Neutrophil (primary cell): ENCODE measurements around the gene ACSL5.

Experiments
- H3K27ac ChIP-seq: fragments of 200-600 bp; sonication (generic); 2 replicates; pipeline ENCODE4 v1.5.1; 2016; ENCODE audit warnings: mild to moderate bottlenecking, moderate library complexity
- H3K27me3 ChIP-seq: fragments of 200-600 bp; sonication (generic); 2 replicates; pipeline ENCODE4 v1.6.0; 2016; ENCODE audit warnings: mild to moderate bottlenecking
- H3K36me3 ChIP-seq: fragments of 200-600 bp; sonication (generic); 2 replicates; pipeline ENCODE4 v1.5.1; 2017
- H3K4me1 ChIP-seq, 2 experiments: fragments of 200-600 bp in 1 of 2; sonication (generic) in 1 of 2; 1 replicate in 1 of 2; 2 replicates in 1 of 2; pipeline versions ENCODE4 v1.5.1 to v1.6.1; 2013 to 2016; ENCODE audit warnings: low read depth in 1 of 2, low read length in 1 of 2, mild to moderate bottlenecking in 1 of 2, moderate library complexity in 1 of 2; ENCODE audit not compliant: control insufficient read depth in 1 of 2, insufficient read depth in 1 of 2
- H3K4me3 ChIP-seq, 2 experiments: fragments of 200-600 bp in 1 of 2; sonication (generic) in 1 of 2; 1 replicate in 1 of 2; 2 replicates in 1 of 2; pipeline ENCODE4 v1.5.1; 2013 to 2016; ENCODE audit warnings: low read depth in 1 of 2, low read length in 1 of 2, mild to moderate bottlenecking in 1 of 2, moderate library complexity in 1 of 2
- H3K9me3 ChIP-seq: fragments of 200-600 bp; sonication (generic); 2 replicates; pipeline ENCODE4 v1.5.1; 2016
- CTCF ChIP-seq: fragments of 200-600 bp; sonication (generic); IDR thresholded peaks from 2 replicates; pipeline ENCODE4 v1.5.1; 2016; ENCODE audit warnings: antibody characterized with exemption

Gene ACSL5

GRCh38 chr10:112351146-112351545 is 22.8 kb upstream of the ACSL5 start:
- Histone ChIP-seq H3K27me3 (no peaks in the 10 kb centered on the region), H3K4me3 (no peak overlapping the region), H3K4me1 (no peaks in the 10 kb centered on the region), H3K36me3 (no peaks in the 10 kb centered on the region), H3K27ac (no peak overlapping the region), H3K9me3 (no peaks in the 10 kb centered on the region)
- no peak for TF ChIP-seq CTCF

GRCh38 chr10:112352044-112352443 is 21.9 kb upstream of the ACSL5 start:
- no peaks in the 10 kb centered on the region for H3K9me3 ChIP-seq
- H3K36me3 ChIP-seq = no peaks in the 10 kb centered on the region
- no peak overlapping the region for H3K27ac ChIP-seq
- no peak for TF ChIP-seq CTCF
- H3K4me3 ChIP-seq = no peak overlapping the region
- H3K4me1 ChIP-seq = no peaks in the 10 kb centered on the region
- no peaks in the 10 kb centered on the region for H3K27me3 ChIP-seq

GRCh38 chr10:112353046-112353445 is 20.9 kb upstream of the ACSL5 start:
- Histone ChIP-seq H3K36me3 (no peaks in the 10 kb centered on the region), H3K4me3 (no peak overlapping the region), H3K27me3 (no peaks in the 10 kb centered on the region), H3K9me3 (no peaks in the 10 kb centered on the region), H3K4me1 (no peaks in the 10 kb centered on the region), H3K27ac (no peak overlapping the region)
- no peak for TF ChIP-seq CTCF

- TF ChIP-seq CTCF = no peak
- Histone ChIP-seq H3K27ac (no peak overlapping the region), H3K4me3 (no peak overlapping the region), H3K4me1 (no peaks in the 10 kb centered on the region), H3K27me3 (no peaks in the 10 kb centered on the region), H3K9me3 (no peaks in the 10 kb centered on the region), H3K36me3 (no peaks in the 10 kb centered on the region)
These were observed 17.2 kb upstream of the ACSL5 start for GRCh38 chr10:112356686-112357085.

GRCh38 chr10:112359606-112360307 is 14.2 kb upstream of the ACSL5 start:
- no peak for TF ChIP-seq CTCF
- H3K36me3 ChIP-seq = no peaks in the 10 kb centered on the region

More at GRCh38 chr10:112359606-112360307, 14.2 kb upstream of the ACSL5 start:
- Histone ChIP-seq H3K27me3 (no peaks in the 10 kb centered on the region), H3K4me1 (no peaks in the 10 kb centered on the region), H3K9me3 (no peaks in the 10 kb centered on the region), H3K4me3 (no peak overlapping the region), H3K27ac (no peak overlapping the region)
